Measurements from ENCODE around the gene KRTAP9-1.
"Not testable (repeated sequence)": the region's sequence is repeated elsewhere in the genome, so short reads cannot be mapped to it uniquely, and the experiment has no call there.

Gene KRTAP9-1

GRCh38 chr17:41189837-41190318, at the start of gene KRTAP9-1:
TSS of gene KRTAP9-1 (plus strand) at chr17:41189887. CDS start at chr17:41189887, 0 bp downstream.
- DNase-seq: not testable (repeated sequence)

- DNase-seq: peak; percentile 31
These were observed 49.1 kb upstream of the KRTAP9-1 start, which contains the start of gene KRTAP4-6 for GRCh38 chr17:41140360-41141131. TSS of gene KRTAP4-6 (minus strand) at chr17:41140544. CDS start at chr17:41140487, 57 bp downstream.

GRCh38 chr17:41141361-41141760, 48.3 kb upstream of the KRTAP9-1 start:
- no peak for DNase-seq

- DNase-seq: no peak
These were observed 44.8 kb upstream of the KRTAP9-1 start for GRCh38 chr17:41144846-41145245.

- DNase-seq: no peak
These were observed 44.4 kb upstream of the KRTAP9-1 start for GRCh38 chr17:41145261-41145660.

GRCh38 chr17:41147531-41148204, 42.0 kb upstream of the KRTAP9-1 start:
- no peak for DNase-seq

- DNase-seq: not testable (repeated sequence)
These were observed 40.6 kb upstream of the KRTAP9-1 start for GRCh38 chr17:41148971-41149651.

- DNase-seq: no peak
These were observed 40.1 kb upstream of the KRTAP9-1 start, which contains the start of gene KRTAP4-5 for GRCh38 chr17:41149652-41149985. TSS of gene KRTAP4-5 (minus strand) at chr17:41149825. CDS start at chr17:41149767, 58 bp downstream.

GRCh38 chr17:41150026-41150425, 39.7 kb upstream of the KRTAP9-1 start:
- no peak for DNase-seq

GRCh38 chr17:41151525-41151924, 38.2 kb upstream of the KRTAP9-1 start:
- DNase-seq: no peak

GRCh38 chr17:41153856-41154255, 35.8 kb upstream of the KRTAP9-1 start:
- DNase-seq: no peak

GRCh38 chr17:41160190-41160589, 29.5 kb upstream of the KRTAP9-1 start:
- DNase-seq: not testable (repeated sequence)

GRCh38 chr17:41160648-41161047, 29.0 kb upstream of the KRTAP9-1 start, which contains the start of gene KRTAP4-4:
TSS of gene KRTAP4-4 (minus strand) at chr17:41160748. CDS start at chr17:41160691, 57 bp downstream.
- no peak for DNase-seq

- no peak for DNase-seq
These were observed 25.9 kb upstream of the KRTAP9-1 start for GRCh38 chr17:41163828-41164227.

GRCh38 chr17:41167561-41167960, 22.1 kb upstream of the KRTAP9-1 start:
- no peak for DNase-seq

GRCh38 chr17:41168121-41168520, 21.6 kb upstream of the KRTAP9-1 start, which contains the start of gene KRTAP4-3:
TSS of gene KRTAP4-3 (minus strand) at chr17:41168221. CDS start at chr17:41168172, 49 bp downstream.
- DNase-seq: no peak

- DNase-seq: no peak
These were observed 17.8 kb upstream of the KRTAP9-1 start for GRCh38 chr17:41171886-41172285.

GRCh38 chr17:41176744-41177387, 12.8 kb upstream of the KRTAP9-1 start:
- peak; percentile 38 for DNase-seq

GRCh38 chr17:41177727-41178271, 11.9 kb upstream of the KRTAP9-1 start, which contains the start of gene KRTAP4-2:
TSS of gene KRTAP4-2 (minus strand) at chr17:41178221. CDS start at chr17:41178164, 57 bp downstream.
- DNase-seq: no peak

- peak; percentile 76 for DNase-seq
These were observed 11.3 kb upstream of the KRTAP9-1 start for GRCh38 chr17:41178341-41178740.

GRCh38 chr17:41178843-41179616, 10.7 kb upstream of the KRTAP9-1 start:
- peak; percentile 5 for DNase-seq

Measured in suppressor macrophage treated with lipopolysaccharide for 4 hours (primary cell).